Measurements from ENCODE around the gene KIF20B. TPM values are rescaled to one million over a fixed set of nuclear protein-coding genes. Genes with fewer than 3 reads are reported as not detected.
"Not testable (repeated sequence)": the region's sequence is repeated elsewhere in the genome, so short reads cannot be mapped to it uniquely, and the experiment has no call there.

Gene KIF20B
- total RNA-seq, 1 donor from 2014 or later: 71.5 TPM

GRCh38 chr10:89814278-89814677, 112.9 kb downstream of the KIF20B start:
- no peaks in the 10 kb centered on the region for H3K79me2 ChIP-seq (ENCODE audit: low read depth)
- H3K9me3 ChIP-seq (ENCODE audit: low read depth): no peaks in the 10 kb centered on the region
- no peak overlapping the region for H3K27ac ChIP-seq
- no peak overlapping the region for H3K4me3 ChIP-seq
- H4K20me1 ChIP-seq (ENCODE audit: low read depth): no peaks in the 10 kb centered on the region
- H3F3A ChIP-seq (ENCODE audit: low read depth): peaks cover 11% of the 10 kb centered on the region
- H2AFZ ChIP-seq (replicated peaks): no peak overlapping the region
- H3K4me1 Mint-ChIP-seq: peaks cover 10% of the 10 kb centered on the region
- H3K9me3 Mint-ChIP-seq: peaks cover 29% of the 10 kb centered on the region
- H3K27me3 Mint-ChIP-seq (ENCODE audit: insufficient read depth, low read depth): peaks cover 7% of the 10 kb centered on the region
- no peaks in the 10 kb centered on the region for H3K36me3 ChIP-seq
- H3K4me2 ChIP-seq: no peak overlapping the region
- H3K4me1 ChIP-seq: peaks cover 12% of the 10 kb centered on the region
- peaks cover 4% of the 10 kb centered on the region for H3K36me3 Mint-ChIP-seq
- no peak overlapping the region for H3K27ac Mint-ChIP-seq
- no peak for DNase-seq (ENCODE audit: low spot score)
- no peak for TF ChIP-seq EZH2 (IDR thresholded peaks at IDR 0.05)
- no peak for TF ChIP-seq EZH2phosphoT487 (IDR thresholded peaks at IDR 0.05)
- TF ChIP-seq, protein P1, sequence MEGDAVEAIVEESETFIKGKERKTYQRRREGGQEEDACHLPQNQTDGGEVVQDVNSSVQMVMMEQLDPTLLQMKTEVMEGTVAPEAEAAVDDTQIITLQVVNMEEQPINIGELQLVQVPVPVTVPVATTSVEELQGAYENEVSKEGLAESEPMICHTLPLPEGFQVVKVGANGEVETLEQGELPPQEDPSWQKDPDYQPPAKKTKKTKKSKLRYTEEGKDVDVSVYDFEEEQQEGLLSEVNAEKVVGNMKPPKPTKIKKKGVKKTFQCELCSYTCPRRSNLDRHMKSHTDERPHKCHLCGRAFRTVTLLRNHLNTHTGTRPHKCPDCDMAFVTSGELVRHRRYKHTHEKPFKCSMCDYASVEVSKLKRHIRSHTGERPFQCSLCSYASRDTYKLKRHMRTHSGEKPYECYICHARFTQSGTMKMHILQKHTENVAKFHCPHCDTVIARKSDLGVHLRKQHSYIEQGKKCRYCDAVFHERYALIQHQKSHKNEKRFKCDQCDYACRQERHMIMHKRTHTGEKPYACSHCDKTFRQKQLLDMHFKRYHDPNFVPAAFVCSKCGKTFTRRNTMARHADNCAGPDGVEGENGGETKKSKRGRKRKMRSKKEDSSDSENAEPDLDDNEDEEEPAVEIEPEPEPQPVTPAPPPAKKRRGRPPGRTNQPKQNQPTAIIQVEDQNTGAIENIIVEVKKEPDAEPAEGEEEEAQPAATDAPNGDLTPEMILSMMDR (IDR thresholded peaks at IDR 0.05): no peak
- no peak overlapping the region for H3K9ac ChIP-seq
- no peak overlapping the region for H3K4me3 Mint-ChIP-seq
- no peaks in the 10 kb centered on the region for H3K27me3 ChIP-seq

GRCh38 chr10:89815049-89815853, 113.9 kb downstream of the KIF20B start:
- peaks cover 32% of the 10 kb centered on the region for H3K9me3 Mint-ChIP-seq
- H3K79me2 ChIP-seq (ENCODE audit: low read depth): no peaks in the 10 kb centered on the region
- peaks cover 11% of the 10 kb centered on the region for H3F3A ChIP-seq (ENCODE audit: low read depth)
- no peaks in the 10 kb centered on the region for H3K36me3 ChIP-seq
- H2AFZ ChIP-seq (replicated peaks): no peak overlapping the region
- H3K4me3 Mint-ChIP-seq: no peak overlapping the region
- H4K20me1 ChIP-seq (ENCODE audit: low read depth): no peaks in the 10 kb centered on the region
- peaks cover 7% of the 10 kb centered on the region for H3K4me1 Mint-ChIP-seq
- no peaks in the 10 kb centered on the region for H3K9me3 ChIP-seq (ENCODE audit: low read depth)
- no peak overlapping the region for H3K9ac ChIP-seq
- H3K27ac Mint-ChIP-seq: no peak overlapping the region
- no peak overlapping the region for H3K4me3 ChIP-seq
- DNase-seq (ENCODE audit: low spot score): no peak
- TF ChIP-seq, protein P1 (IDR thresholded peaks at IDR 0.05): no peak
- no peak for TF ChIP-seq EZH2 (IDR thresholded peaks at IDR 0.05)
- TF ChIP-seq EZH2phosphoT487 (IDR thresholded peaks at IDR 0.05): no peak
- no peaks in the 10 kb centered on the region for H3K27me3 ChIP-seq
- no peak overlapping the region for H3K27ac ChIP-seq
- peaks cover 2% of the 10 kb centered on the region for H3K27me3 Mint-ChIP-seq (ENCODE audit: insufficient read depth, low read depth)
- peaks cover 4% of the 10 kb centered on the region for H3K36me3 Mint-ChIP-seq
- H3K4me1 ChIP-seq: peaks cover 12% of the 10 kb centered on the region
- no peak overlapping the region for H3K4me2 ChIP-seq

GRCh38 chr10:89819008-89819407, 117.6 kb downstream of the KIF20B start:
- H3K4me3 Mint-ChIP-seq: not testable (repeated sequence)

More at GRCh38 chr10:89819008-89819407, 117.6 kb downstream of the KIF20B start:
- not testable (repeated sequence) for H3K27me3 ChIP-seq; H3K4me1 Mint-ChIP-seq; H3K36me3 Mint-ChIP-seq; H3K27me3 Mint-ChIP-seq (ENCODE audit: insufficient read depth, low read depth); H3K27ac Mint-ChIP-seq; H3K36me3 ChIP-seq; H3K27ac ChIP-seq; H3F3A ChIP-seq (ENCODE audit: low read depth); DNase-seq (ENCODE audit: low spot score); H4K20me1 ChIP-seq (ENCODE audit: low read depth); H3K9me3 ChIP-seq (ENCODE audit: low read depth); H2AFZ ChIP-seq (replicated peaks); H3K9ac ChIP-seq; H3K4me2 ChIP-seq; H3K79me2 ChIP-seq (ENCODE audit: low read depth); H3K4me3 ChIP-seq; H3K4me1 ChIP-seq
- peaks cover 26% of the 10 kb centered on the region for H3K9me3 Mint-ChIP-seq

Other genes starting within 250 kb of the KIF20B start
- gene SLC16A12, start 166.0 kb upstream of the KIF20B start, total RNA-seq (ENCODE audit: low replicate concordance): not detected in 2 replicates
- 38.0 and 49.0 TPM in 2 replicates for gene PANK1, start 56.3 kb upstream of the KIF20B start, total RNA-seq (ENCODE audit: low replicate concordance)

All from neural progenitor cell (in vitro differentiated cells).